Activated CD4-positive, alpha-beta T cell treated with anti-CD3 and anti-CD28 coated beads, Interleukin-2, amount 50 U/mL, for 16 hours (primary cell): Measurements from ENCODE around the gene AMPH.
"Not testable (repeated sequence)": the region's sequence is repeated elsewhere in the genome, so short reads cannot be mapped to it uniquely, and the experiment has no call there.

Source experiments
- DNase-seq: peaks from one replicate; pipeline ENCODE4 v3.0.0-alpha.2; 2020

Gene AMPH

GRCh38 chr7:38628630-38629385 is 2.4 kb downstream of the AMPH start:
- DNase-seq, result no peak

- no peak for DNase-seq
Measured at GRCh38 chr7:38625866-38626265, 5.3 kb downstream of the AMPH start.

DNA sequence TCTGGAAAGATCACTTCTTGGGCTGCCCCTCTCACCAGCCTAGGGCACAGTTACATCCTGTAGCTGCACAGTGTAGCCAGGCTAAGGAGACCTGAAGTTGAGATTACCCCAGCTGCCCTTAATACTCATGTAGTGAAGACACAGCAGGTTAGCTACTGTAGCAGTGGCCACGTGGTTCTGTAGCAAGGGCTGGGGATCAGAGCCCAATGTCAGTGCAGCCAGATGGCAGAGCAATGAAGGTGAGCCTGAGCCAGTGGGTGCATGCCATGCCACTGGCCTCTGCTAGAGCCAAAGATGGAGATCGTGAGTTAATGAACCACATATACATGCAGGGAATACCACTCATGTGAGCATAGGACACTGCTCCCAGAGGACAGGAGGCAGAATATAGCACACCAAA is 15.5 kb downstream of the AMPH start:
- DNase-seq, result no peak

DNA sequence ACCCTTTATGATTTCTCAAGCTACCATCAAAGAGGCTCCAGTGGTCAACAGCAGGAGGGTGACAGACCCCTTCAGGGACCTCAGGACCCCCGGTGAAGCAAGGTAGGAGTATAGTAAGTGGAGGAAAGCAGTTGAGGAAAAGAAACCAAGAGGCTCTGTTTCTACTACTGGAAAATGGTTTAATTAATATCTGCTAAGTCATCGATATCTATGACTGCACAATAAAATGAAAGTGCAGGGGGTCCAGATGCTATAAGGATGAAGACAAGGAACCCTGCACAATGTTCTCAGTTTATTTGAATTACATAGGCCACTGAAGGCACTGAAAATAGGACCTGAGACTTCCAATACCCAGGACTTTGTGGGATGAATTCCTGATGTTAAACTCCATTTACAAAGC is 23.7 kb downstream of the AMPH start:
- DNase-seq, result no peak

DNA sequence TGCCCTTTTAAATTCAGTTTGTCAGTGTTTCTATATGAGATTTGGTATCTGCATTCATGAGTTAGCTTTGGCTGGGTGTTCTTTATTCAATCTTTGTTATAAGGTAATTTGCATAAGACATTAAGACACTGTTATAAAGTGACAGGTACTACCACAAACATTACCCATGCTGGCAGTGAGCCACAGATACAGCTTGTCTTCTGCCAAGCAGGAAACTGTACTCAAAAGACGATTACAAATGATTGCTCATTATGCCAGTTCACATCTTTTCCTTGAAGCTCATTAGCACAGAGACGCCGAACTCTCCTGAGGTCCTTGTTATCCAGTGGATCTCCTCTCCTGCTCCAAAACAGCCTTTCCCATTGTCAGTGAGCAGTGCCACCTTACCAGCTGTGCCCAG is 30.4 kb downstream of the AMPH start:
- no peak for DNase-seq

GRCh38 chr7:38594949-38595348 is 36.2 kb downstream of the AMPH start:
- DNase-seq, result no peak

DNA sequence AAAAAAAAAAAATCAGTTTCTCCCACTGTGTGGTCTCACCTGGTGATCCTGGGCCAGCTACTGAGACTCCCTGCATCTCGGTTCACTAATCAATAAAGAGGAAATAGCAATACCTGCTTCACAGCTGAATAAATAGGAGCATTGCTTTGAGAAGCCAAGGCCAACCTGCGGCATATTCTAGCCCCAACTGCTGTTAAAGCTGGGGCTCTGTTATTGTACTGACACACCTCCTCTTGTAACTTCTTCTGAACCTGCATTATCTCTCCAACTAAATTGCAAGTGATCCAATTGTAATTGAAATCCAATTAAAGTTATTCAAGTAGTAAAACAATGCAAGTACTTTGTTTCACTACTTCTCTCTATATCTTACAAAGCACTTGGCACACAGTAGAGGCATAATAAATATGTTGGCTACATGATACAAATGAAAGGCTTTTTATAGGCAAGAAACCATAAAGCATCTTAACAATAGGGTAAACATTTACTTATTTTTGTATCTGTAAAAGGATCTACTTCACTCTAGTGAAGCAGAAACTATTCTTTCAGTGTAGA is 38.4 kb downstream of the AMPH start:
- no peak for DNase-seq

GRCh38 chr7:38585572-38586354 is 45.4 kb downstream of the AMPH start:
- DNase-seq, result no peak

DNA sequence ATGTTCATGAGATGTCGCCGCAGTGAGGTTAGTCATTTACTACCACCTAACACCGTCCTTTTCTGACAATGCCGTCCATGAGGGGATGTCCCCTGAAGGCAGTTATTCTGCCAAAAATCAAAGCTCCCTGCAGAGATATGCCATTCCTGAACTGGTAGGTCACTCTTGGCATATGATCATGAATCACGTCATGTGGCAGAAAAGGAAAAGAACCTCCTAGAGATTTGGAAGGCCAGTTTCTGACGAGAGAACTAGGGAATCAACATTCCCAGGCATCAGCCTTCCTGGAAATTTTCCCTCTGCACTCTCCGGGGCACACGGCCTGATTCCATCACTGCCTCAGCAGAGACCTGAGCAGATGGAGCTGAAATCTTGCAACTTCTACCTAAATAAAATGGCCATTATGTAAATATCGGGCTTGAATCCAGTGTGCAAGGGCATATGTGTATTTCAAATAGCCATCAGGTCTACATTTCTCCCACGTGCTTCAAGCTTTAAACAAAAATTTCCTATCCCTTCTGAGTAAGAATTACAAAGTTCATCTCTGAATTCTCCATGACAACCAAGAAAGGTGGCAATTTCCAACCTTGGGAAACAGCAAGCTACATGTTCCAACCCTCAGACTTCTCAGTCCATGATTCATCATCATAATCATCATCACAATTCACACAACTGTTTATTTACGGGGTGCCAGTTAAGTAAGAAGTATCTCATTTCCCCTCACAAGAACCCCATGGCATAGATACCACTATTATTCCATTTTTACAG is 46.5 kb downstream of the AMPH start:
- no peak for DNase-seq

GRCh38 chr7:38580485-38580884 is 50.7 kb downstream of the AMPH start:
- no peak for DNase-seq

DNA sequence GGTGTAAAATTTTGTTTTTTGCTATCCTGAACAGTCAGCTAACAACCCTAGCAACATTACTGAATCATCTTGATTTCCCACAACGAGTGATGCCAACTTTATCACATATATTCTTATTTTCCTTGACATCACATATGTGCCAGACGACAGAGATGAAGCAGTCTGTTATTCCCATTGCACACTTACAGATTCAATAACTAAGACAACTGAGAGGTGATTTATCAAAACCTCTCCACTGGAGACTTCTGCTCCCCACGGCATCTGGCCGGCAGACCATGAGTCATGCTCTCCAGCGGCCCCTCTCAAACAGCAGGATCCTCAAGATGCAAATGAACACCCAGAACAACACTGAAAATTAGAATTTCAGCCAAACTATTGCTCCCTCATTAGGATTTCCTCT is 57.1 kb downstream of the AMPH start:
- DNase-seq, result no peak

GRCh38 chr7:38571620-38572019 is 59.6 kb downstream of the AMPH start:
- not testable (repeated sequence) for DNase-seq

- no peak for DNase-seq
Measured at GRCh38 chr7:38568497-38568896, 62.7 kb downstream of the AMPH start.

DNA sequence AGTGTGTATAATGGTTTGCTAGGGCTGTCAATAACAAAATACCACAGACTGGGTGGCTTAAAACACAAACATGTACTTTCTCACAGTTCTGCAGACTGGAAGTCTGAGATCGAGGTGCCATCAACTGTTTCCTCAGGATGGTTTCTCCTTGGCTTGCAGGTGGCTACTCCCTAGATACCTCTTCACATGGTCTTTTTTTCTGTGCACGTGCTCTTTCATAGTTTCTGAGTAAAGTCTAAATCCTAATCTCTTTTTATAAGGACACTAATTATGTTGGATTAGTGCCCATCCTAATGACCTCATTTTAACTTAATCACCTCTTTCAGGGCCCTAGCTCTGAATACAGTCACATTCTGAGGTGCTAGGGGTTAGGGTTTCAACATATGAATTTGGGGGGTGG is 65.9 kb downstream of the AMPH start:
- no peak for DNase-seq

DNA sequence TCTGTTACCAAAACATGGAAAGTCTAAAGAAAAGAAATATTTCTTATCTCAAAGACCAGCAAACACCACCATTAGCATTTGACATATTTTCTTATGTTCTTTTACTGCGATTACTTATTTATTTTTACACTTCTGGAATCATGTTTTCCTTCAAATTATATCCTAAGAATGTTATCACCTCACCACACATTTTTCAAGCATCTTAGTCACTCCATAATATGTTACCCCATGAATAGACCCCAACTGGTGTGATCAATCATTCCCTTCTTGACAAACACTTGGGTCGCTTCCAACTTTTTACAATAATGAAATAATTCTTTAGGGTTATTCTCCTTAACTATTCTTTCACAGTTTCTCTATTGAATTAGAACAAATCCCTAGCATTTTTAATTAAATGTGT is 67.4 kb downstream of the AMPH start:
- DNase-seq, result no peak

GRCh38 chr7:38561166-38561565 is 70.0 kb downstream of the AMPH start:
- no peak for DNase-seq

DNA sequence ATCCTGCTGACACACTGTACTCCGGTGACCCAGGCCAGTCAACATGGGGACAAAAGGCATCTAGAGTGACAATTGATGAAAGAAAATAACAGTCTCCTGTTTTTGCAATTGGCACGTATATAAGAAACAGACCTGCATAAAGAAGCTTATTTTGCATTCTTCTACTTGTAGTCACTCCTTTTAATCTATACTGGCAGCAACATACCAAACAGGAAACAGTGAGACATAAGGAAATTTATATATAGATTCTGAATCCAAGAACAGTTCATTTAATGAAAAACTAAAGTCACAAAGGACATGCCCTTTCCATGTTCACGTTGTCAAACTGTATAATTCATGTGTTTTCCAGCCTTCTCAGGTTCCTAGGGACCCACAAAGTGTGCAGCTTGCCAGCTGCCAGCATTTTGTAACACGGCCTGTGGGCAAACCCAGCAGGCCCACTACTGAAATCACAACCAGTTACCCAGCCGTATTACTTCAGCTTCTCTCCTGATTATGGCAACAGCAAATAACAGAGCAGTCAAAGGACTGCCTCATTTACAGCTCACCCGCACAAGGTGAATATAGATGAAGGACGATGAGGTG is 72.3 kb downstream of the AMPH start:
- no peak for DNase-seq

- no peak for DNase-seq
Measured at GRCh38 chr7:38554586-38554985, 76.6 kb downstream of the AMPH start.

- no peak for DNase-seq
Measured at GRCh38 chr7:38550836-38551235, 80.3 kb downstream of the AMPH start.

DNA sequence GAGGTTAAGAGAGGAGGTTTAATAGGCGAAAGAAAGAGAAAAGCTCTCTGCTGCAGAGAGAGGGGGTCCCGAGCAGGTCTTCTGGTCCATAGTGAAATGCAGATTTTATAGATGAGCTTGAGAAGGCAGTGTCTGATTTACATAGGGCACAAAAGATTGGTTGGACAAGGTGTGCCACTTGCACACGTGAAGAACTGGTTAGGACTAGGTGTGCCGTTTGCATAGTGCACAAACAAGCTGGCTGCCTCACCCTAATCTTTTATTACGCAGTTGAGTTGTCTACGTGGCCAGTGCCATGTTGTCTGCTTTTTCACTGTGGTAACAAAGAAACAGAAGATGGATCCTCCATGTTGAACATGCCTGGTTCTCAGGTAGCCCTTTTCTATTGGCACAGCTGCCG is 82.6 kb downstream of the AMPH start:
- no peak for DNase-seq

DNA sequence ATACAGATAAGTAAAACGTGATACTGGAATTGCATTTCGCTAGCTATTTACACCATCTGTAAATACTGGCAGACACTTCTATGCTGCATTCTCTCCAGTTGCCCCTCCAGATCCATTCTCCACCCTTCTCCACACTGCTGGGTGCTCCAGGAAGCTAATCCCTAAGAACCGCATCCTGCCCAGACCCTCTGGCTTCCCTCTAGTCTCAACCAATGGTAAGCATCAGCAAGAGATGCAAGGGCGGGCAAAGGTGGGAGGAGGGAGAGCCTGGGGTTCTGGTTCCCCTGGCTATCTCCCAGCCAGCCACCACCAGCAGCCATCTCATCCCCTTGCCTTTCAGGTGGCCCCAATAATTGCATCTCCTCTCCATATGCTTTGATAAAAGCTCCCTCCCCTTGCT is 84.4 kb downstream of the AMPH start:
- no peak for DNase-seq

DNA sequence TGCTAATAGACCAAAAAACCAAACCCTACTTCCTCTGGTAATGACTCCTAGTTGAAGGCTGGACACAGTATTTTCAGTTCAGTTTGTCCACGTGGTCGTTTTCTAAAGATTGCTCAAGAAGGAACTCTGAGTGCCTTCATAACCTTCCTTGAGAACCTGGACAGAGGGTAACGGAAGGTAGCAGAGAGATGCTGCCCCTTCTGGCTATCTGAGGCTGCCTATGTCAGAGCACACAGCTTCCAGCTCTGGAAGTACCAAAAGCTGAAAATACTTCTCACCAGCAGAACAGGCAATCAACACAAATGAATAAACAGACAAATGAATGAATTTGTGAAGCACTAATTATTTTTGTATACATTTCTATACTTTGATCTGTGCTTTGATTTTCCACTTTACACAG is 85.2 kb downstream of the AMPH start:
- DNase-seq, result no peak

GRCh38 chr7:38542156-38542555 is 89.0 kb downstream of the AMPH start:
- no peak for DNase-seq
